Testis (tissue), 3 donors: Measurements from ENCODE around the gene CEMIP. TPM values are rescaled to one million over a fixed set of nuclear protein-coding genes. Genes with fewer than 3 reads are reported as not detected.

ENCODE experiments used
- DNase-seq: peaks from one replicate; pipeline ENCODE4 v3.0.0-alpha.2; 2019
- H3K27ac ChIP-seq, 2 donors: fragments of 200-600 bp; sonication (generic); one replicate each; pipeline ENCODE4 v1.5.1; 2019
- H3K27me3 ChIP-seq: fragments of 200-600 bp; sonication (generic); one replicate; pipeline ENCODE4 v1.5.1; 2019
- H3K36me3 ChIP-seq: fragments of 200-600 bp; sonication (generic); one replicate; pipeline ENCODE4 v1.5.1; 2017; ENCODE audit warnings: low read depth; ENCODE audit errors: missing control alignments
- H3K4me1 ChIP-seq: fragments of 200-600 bp; sonication (generic); one replicate; pipeline ENCODE4 v1.5.1; 2019
- H3K4me3 ChIP-seq, 2 donors: fragments of 200-600 bp; sonication (generic); one replicate each; pipeline ENCODE4 v1.5.1; 2017 to 2019
- H3K9me3 ChIP-seq: fragments of 200-600 bp; sonication (generic); one replicate; pipeline ENCODE4 v1.5.1; 2017
- CTCF ChIP-seq, 3 experiments: fragments of 450-650 bp in 2 of 3; fragments of 200-600 bp in 1 of 3; sonication (generic) in 1 of 3; IDR thresholded peaks; one replicate each; pipeline ENCODE4 v1.5.1; 2016 to 2019; ENCODE audit warnings: antibody characterized with exemption in 3 of 3, mild to moderate bottlenecking in 2 of 3, moderate library complexity in 1 of 3
- POLR2A ChIP-seq: fragments of 450-650 bp; IDR thresholded peaks from one replicate; pipeline ENCODE4 v1.6.1; 2017; ENCODE audit warnings: antibody characterized with exemption, mild to moderate bottlenecking, moderate library complexity
- WGBS, 2 donors: methylation state at CpG; one replicate each; pipeline ENCODE4 v1.1.5; 2018; 5-methylcytosine and 5-hydroxymethylcytosine counted together
- intact Hi-C: fragments of 100-400 bp; cut with DNase I; formaldehyde crosslinking; loops from one replicate; pipeline ENCODE4 v1.15.1; 2023; ENCODE audit warnings: low total_unique reads
- polyA plus RNA-seq: library from polyadenylated mRNA; stranded (reverse); fragments of 350-450 nt; fragmentation: Illumina TruSeq; extraction: RNeasy Lipid Tissue Mini Kit (QIAGEN cat#74804); gene quantifications from one replicate; pipeline ENCODE4 v1.2.3, GENCODE V29; 2014; ENCODE audit warnings: low read depth, low replicate concordance; ENCODE audit not compliant: insufficient read depth
- total RNA-seq, 2 donors: library from RNA; depleted of rRNA; stranded (reverse); fragments of >200 nt; gene quantifications; one replicate each; pipeline ENCODE4 v1.2.3, GENCODE V29; 2016

The CEMIP gene
- total and polyA plus RNA-seq, 3 donors from 2014 or later, result 7.5 to 21.5 (median 8.3) TPM

- Histone ChIP-seq H3K27ac (peak overlapping the region; percentile 47 to 65), H3K4me1 (peaks cover 20% of the 10 kb centered on the region), H3K4me3 (no peak overlapping the region), H3K9me3 (no peaks in the 10 kb centered on the region), H3K27me3 (no peaks in the 10 kb centered on the region), H3K36me3 (no peaks in the 10 kb centered on the region)
- TF ChIP-seq POLR2A (no peak), CTCF (IDR thresholded peaks at IDR 0.05) (no peak)
- intact Hi-C loops, result no loop called here
- 82 to 85% methylated on average over 6 of the region's 6 CpGs for WGBS, 2 donors
- DNase-seq, result no peak
Measured at GRCh38 chr15:80912673-80913072, 133.5 kb downstream of the CEMIP start.

GRCh38 chr15:80913541-80913940, 134.4 kb downstream of the CEMIP start:
- Histone ChIP-seq H3K36me3 (no peaks in the 10 kb centered on the region), H3K27ac (peak overlapping the region; percentile 47 to 65), H3K4me3 (no peak overlapping the region), H3K27me3 (no peaks in the 10 kb centered on the region), H3K4me1 (peaks cover 20% of the 10 kb centered on the region), H3K9me3 (no peaks in the 10 kb centered on the region)
- no peak for DNase-seq
- TF ChIP-seq POLR2A (no peak), CTCF (IDR thresholded peaks at IDR 0.05) (no peak)
- 36 to 37% methylated on average over 5 of the region's 5 CpGs for WGBS, 2 donors
- intact Hi-C loops, result no loop called here

- TF ChIP-seq POLR2A (no peak), CTCF (IDR thresholded peaks at IDR 0.05) (no peak)
- peak overlapping the region; percentile 18 to 36 for H3K27ac ChIP-seq
- no peaks in the 10 kb centered on the region for H3K27me3 ChIP-seq
- no peak overlapping the region for H3K4me3 ChIP-seq
- no peaks in the 10 kb centered on the region for H3K36me3 ChIP-seq
- H3K9me3 ChIP-seq, result no peaks in the 10 kb centered on the region
- peaks cover 20% of the 10 kb centered on the region for H3K4me1 ChIP-seq
- 74 to 90% methylated on average over 3 of the region's 3 CpGs for WGBS, 2 donors
- intact Hi-C loops, result no loop called here
- no peak for DNase-seq
Measured at GRCh38 chr15:80915472-80915871, 136.3 kb downstream of the CEMIP start.

GRCh38 chr15:80916056-80916455, 136.9 kb downstream of the CEMIP start:
- no peak overlapping the region for H3K4me3 ChIP-seq
- 76 to 81% methylated on average over 7 of the region's 7 CpGs for whole genome bisulfite sequencing, 2 donors
- TF ChIP-seq POLR2A (no peak), CTCF (IDR thresholded peaks at IDR 0.05) (no peak)
- intact Hi-C loops, result no loop called here
- H3K36me3 ChIP-seq, result no peaks in the 10 kb centered on the region
- DNase-seq, result no peak
- no peaks in the 10 kb centered on the region for H3K27me3 ChIP-seq
- no peak overlapping the region for H3K27ac ChIP-seq
- no peaks in the 10 kb centered on the region for H3K9me3 ChIP-seq
- H3K4me1 ChIP-seq, result peaks cover 21% of the 10 kb centered on the region

GRCh38 chr15:80918196-80918783, 139.1 kb downstream of the CEMIP start:
- intact Hi-C loops, result no loop called here
- no peaks in the 10 kb centered on the region for H3K9me3 ChIP-seq
- no peak overlapping the region for H3K4me3 ChIP-seq
- DNase-seq, result no peak
- H3K27ac ChIP-seq, result no peak overlapping the region
- H3K36me3 ChIP-seq, result no peaks in the 10 kb centered on the region
- no peak for TF ChIP-seq POLR2A
- no peak for TF ChIP-seq CTCF (IDR thresholded peaks at IDR 0.05)
- WGBS, 2 donors, result 87 to 91% methylated on average over 5 of the region's 5 CpGs
- H3K27me3 ChIP-seq, result no peaks in the 10 kb centered on the region
- H3K4me1 ChIP-seq, result peaks cover 21% of the 10 kb centered on the region
